Middle frontal gyrus (tissue), 1 donor: Measurements from ENCODE around the gene LAMTOR2.

Experiments used
- DNase-seq: peaks from one replicate; pipeline ENCODE4 v3.0.0-alpha.2; 2015; ENCODE audit warnings: low spot score; ENCODE audit errors: extremely low spot score

LAMTOR2 gene

GRCh38 chr1:156097499-156098178, 43.1 kb downstream of the LAMTOR2 start:
- DNase-seq: no peak

- DNase-seq: no peak
These were observed 44.2 kb downstream of the LAMTOR2 start for GRCh38 chr1:156098784-156099183.

- DNase-seq: no peak
These were observed 44.7 kb downstream of the LAMTOR2 start for GRCh38 chr1:156099282-156099681.

- DNase-seq: no peak
These were observed 45.8 kb downstream of the LAMTOR2 start for GRCh38 chr1:156100205-156100995.

- DNase-seq: no peak
These were observed 47.3 kb downstream of the LAMTOR2 start for GRCh38 chr1:156101880-156102279.

- no peak for DNase-seq
These were observed 48.3 kb downstream of the LAMTOR2 start for GRCh38 chr1:156102633-156103511.

- DNase-seq: no peak
These were observed 49.0 kb downstream of the LAMTOR2 start for GRCh38 chr1:156103521-156103947.

- no peak for DNase-seq
These were observed 49.7 kb downstream of the LAMTOR2 start for GRCh38 chr1:156104065-156104810.

- DNase-seq: no peak
These were observed 50.6 kb downstream of the LAMTOR2 start for GRCh38 chr1:156104861-156105832.

- no peak for DNase-seq
These were observed 52.3 kb downstream of the LAMTOR2 start for GRCh38 chr1:156106624-156107488.

- DNase-seq: no peak
These were observed 53.5 kb downstream of the LAMTOR2 start for GRCh38 chr1:156108057-156108456.
